ENCODE data around the gene GYPC. TPM values are rescaled to one million over a fixed set of nuclear protein-coding genes. Genes with fewer than 3 reads are reported as not detected.
"Not testable (repeated sequence)": the region's sequence is repeated elsewhere in the genome, so short reads cannot be mapped to it uniquely, and the experiment has no call there.

GYPC gene
- total and polyA plus RNA-seq, 4 experiments from 2014 or later = 78.5 to 165 (median 113) TPM

DNA sequence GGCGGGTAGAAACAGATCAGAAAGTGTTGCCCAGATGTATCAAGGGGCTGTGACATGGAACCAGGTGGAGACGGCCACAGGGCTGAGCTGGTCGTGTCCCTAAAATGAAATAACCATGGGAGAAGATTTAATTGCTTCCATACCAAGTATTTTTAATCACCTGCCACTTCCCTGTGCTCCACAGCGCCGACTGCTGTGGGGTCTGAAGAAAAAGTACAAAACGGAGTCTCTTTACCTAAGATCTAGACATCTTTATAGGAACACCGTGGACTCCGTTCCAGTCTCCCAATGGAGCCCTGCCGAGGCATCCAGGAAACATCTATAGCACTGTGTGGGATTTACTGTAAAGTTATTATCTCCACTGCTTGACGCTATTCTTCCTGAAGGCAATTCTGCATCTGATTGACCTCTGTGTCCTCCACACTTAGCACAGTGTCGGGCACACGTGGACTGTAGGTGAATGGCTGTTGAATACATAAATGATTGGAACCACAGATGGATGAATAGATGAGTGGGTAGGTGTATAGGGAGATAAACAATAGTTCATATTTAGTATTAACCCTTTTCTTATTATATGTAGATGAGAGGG, 21.6 kb upstream of the GYPC start:
- peaks cover 0 to 3% of the 10 kb centered on the region in 2 donors for H3K27me3 Mint-ChIP-seq
- DNase-seq = peak in 4 of 5 donors; percentile 9 to 19 (median 14)
- H3K27ac Mint-ChIP-seq = no peak overlapping the region
- H3K4me1 Mint-ChIP-seq = peaks cover 0 to 4% (median 3%) of the 10 kb centered on the region in 4 donors
- H3K4me3 Mint-ChIP-seq = no peak overlapping the region
- H3K27ac ChIP-seq (ENCODE audit: low read depth, low read length) = no peak overlapping the region
- no peaks in the 10 kb centered on the region for H3K36me3 ChIP-seq (ENCODE audit: insufficient read depth, low read length)
- CTCF ChIA-PET (ENCODE audit: partially characterized antibody) = interaction anchor here (0.8 to 3.0 kb wide), 8 partner anchors 10 to 144 kb away, joined by 3 to 15 read pairs (median 4); no protein-coding TSS in a partner anchor
- peaks cover 3% of the 10 kb centered on the region for H3K27me3 ChIP-seq (ENCODE audit: insufficient read depth, low read length)
- H3K4me1 ChIP-seq (ENCODE audit: insufficient read depth, low read length) = no peaks in the 10 kb centered on the region
- POLR2A ChIA-PET (ENCODE audit: partially characterized antibody) = no interaction called here
- no peaks in the 10 kb centered on the region for H3K9me3 Mint-ChIP-seq
- intact Hi-C loops (cut with micrococcal nuclease) = loop anchor here (1.0 kb wide), 1 partner anchor 143 kb away; no protein-coding TSS in a partner anchor
- H3K4me3 ChIP-seq (ENCODE audit: low read length in 2 of 2) = no peak overlapping the region
- H3K36me3 Mint-ChIP-seq = no peaks in the 10 kb centered on the region
- H3K9me3 ChIP-seq (ENCODE audit: control insufficient read depth in 1 of 2, low read length in 2 of 2) = no peaks in the 10 kb centered on the region

- no peak overlapping the region for H3K27ac Mint-ChIP-seq
- Histone ChIP-seq H3K27me3 (ENCODE audit: insufficient read depth, low read length) (peaks cover under 1% of the 10 kb centered on the region), H3K4me3 (ENCODE audit: low read length in 2 of 2) (no peak overlapping the region), H3K36me3 (ENCODE audit: insufficient read depth, low read length) (no peaks in the 10 kb centered on the region), H3K4me1 (ENCODE audit: insufficient read depth, low read length) (no peaks in the 10 kb centered on the region), H3K9me3 (ENCODE audit: control insufficient read depth in 1 of 2, low read length in 2 of 2) (no peaks in the 10 kb centered on the region), H3K27ac (ENCODE audit: low read depth, low read length) (no peak overlapping the region)
- POLR2A ChIA-PET (ENCODE audit: partially characterized antibody) = no interaction called here
- H3K36me3 Mint-ChIP-seq = no peaks in the 10 kb centered on the region
- H3K27me3 Mint-ChIP-seq = peaks cover 0 to 3% of the 10 kb centered on the region in 2 donors
- no peak for DNase-seq
- intact Hi-C loops (cut with micrococcal nuclease) = no loop called here
- CTCF ChIA-PET (ENCODE audit: partially characterized antibody) = interaction anchor here (0.8 to 3.0 kb wide), 9 partner anchors 9 to 143 kb away, joined by 3 to 15 read pairs (median 4); no protein-coding TSS in a partner anchor
- H3K4me3 Mint-ChIP-seq = no peak overlapping the region
- no peaks in the 10 kb centered on the region for H3K9me3 Mint-ChIP-seq
- H3K4me1 Mint-ChIP-seq = peaks cover 0 to 4% (median 3%) of the 10 kb centered on the region in 4 donors
Observed at GRCh38 chr2:126635281-126635680, 20.7 kb upstream of the GYPC start.

DNA sequence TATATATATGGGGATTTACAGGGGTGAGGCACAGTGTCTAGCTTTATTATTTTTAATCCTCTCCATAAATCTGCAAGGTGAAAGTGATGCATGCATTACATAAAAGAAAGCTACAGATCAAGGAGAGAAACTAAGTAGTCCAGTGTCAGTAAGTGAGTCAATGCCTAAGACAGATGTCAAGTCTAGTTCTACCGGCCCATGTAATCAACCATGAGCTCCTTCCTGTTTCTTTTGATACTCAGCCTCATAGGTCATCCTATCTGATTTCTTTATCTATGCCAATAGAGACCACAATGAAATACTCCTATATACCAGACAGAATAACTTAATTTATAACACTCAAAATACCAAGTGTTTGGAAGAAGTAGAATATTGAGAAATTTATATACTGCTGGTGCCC, 20.2 kb upstream of the GYPC start:
- Histone ChIP-seq H3K36me3 (ENCODE audit: insufficient read depth, low read length) (no peaks in the 10 kb centered on the region), H3K9me3 (ENCODE audit: control insufficient read depth in 1 of 2, low read length in 2 of 2) (no peaks in the 10 kb centered on the region), H3K27me3 (ENCODE audit: insufficient read depth, low read length) (no peaks in the 10 kb centered on the region), H3K27ac (ENCODE audit: low read depth, low read length) (no peak overlapping the region), H3K4me3 (ENCODE audit: low read length in 2 of 2) (no peak overlapping the region), H3K4me1 (ENCODE audit: insufficient read depth, low read length) (no peaks in the 10 kb centered on the region)
- peaks cover 0 to 4% (median 3%) of the 10 kb centered on the region in 4 donors for H3K4me1 Mint-ChIP-seq
- no peak overlapping the region for H3K4me3 Mint-ChIP-seq
- no peak overlapping the region for H3K27ac Mint-ChIP-seq
- ChIA-PET POLR2A (ENCODE audit: partially characterized antibody) (no interaction called here), CTCF (ENCODE audit: partially characterized antibody) (interaction anchor here (0.9 to 3.0 kb wide), 6 partner anchors 8 to 143 kb away, joined by 3 to 15 read pairs (median 5); no protein-coding TSS in a partner anchor)
- intact Hi-C loops (cut with micrococcal nuclease) = no loop called here
- peaks cover 0 to 3% of the 10 kb centered on the region in 2 donors for H3K27me3 Mint-ChIP-seq
- H3K36me3 Mint-ChIP-seq = no peaks in the 10 kb centered on the region
- H3K9me3 Mint-ChIP-seq = no peaks in the 10 kb centered on the region
- no peak for DNase-seq

- Mint-ChIP-seq H3K27me3 (no peaks in the 10 kb centered on the region), H3K27ac (no peak overlapping the region), H3K36me3 (no peaks in the 10 kb centered on the region), H3K9me3 (no peaks in the 10 kb centered on the region), H3K4me3 (no peak overlapping the region), H3K4me1 (peaks cover 0 to 4% (median 3%) of the 10 kb centered on the region in 4 donors)
- ChIA-PET POLR2A (ENCODE audit: partially characterized antibody) (no interaction called here), CTCF (ENCODE audit: partially characterized antibody) (interaction anchor here (1.1 to 1.3 kb wide), 2 partner anchors 13 to 140 kb away, joined by 3 to 5 read pairs; no protein-coding TSS in a partner anchor)
- no peak overlapping the region for H3K4me3 ChIP-seq (ENCODE audit: low read length in 2 of 2)
- DNase-seq = no peak
- no peaks in the 10 kb centered on the region for H3K27me3 ChIP-seq (ENCODE audit: insufficient read depth, low read length)
- no peaks in the 10 kb centered on the region for H3K36me3 ChIP-seq (ENCODE audit: insufficient read depth, low read length)
- H3K4me1 ChIP-seq (ENCODE audit: insufficient read depth, low read length) = no peaks in the 10 kb centered on the region
- intact Hi-C loops (cut with micrococcal nuclease) = no loop called here
- H3K27ac ChIP-seq (ENCODE audit: low read depth, low read length) = no peak overlapping the region
- H3K9me3 ChIP-seq (ENCODE audit: control insufficient read depth in 1 of 2, low read length in 2 of 2) = no peaks in the 10 kb centered on the region
Observed at GRCh38 chr2:126637386-126637785, 18.6 kb upstream of the GYPC start.

DNA sequence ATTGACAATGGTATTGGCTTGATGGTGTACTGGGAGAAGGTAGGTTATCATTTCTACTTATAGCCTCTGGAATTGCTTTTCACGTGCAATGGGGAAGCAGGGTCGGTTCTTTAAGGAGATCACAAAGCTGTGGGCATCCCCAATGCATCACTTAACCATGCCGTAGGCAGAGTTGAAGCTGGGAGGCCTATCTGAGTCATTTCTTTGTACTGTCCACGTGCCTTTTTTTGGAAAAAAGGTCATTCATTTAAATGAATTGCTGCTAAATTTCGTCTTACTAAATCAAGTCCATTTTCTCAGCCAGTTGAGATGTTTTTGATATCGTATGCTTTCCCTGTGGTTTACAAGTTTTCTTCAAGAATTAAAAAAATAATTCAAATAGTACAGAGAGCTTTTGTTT, 17.2 kb upstream of the GYPC start:
- Histone ChIP-seq H3K9me3 (ENCODE audit: control insufficient read depth in 1 of 2, low read length in 2 of 2) (no peaks in the 10 kb centered on the region), H3K27me3 (ENCODE audit: insufficient read depth, low read length) (no peaks in the 10 kb centered on the region), H3K4me3 (ENCODE audit: low read length in 2 of 2) (no peak overlapping the region), H3K36me3 (ENCODE audit: insufficient read depth, low read length) (no peaks in the 10 kb centered on the region), H3K4me1 (ENCODE audit: insufficient read depth, low read length) (no peaks in the 10 kb centered on the region), H3K27ac (ENCODE audit: low read depth, low read length) (no peak overlapping the region)
- no peaks in the 10 kb centered on the region for H3K27me3 Mint-ChIP-seq
- no peak overlapping the region for H3K27ac Mint-ChIP-seq
- H3K4me1 Mint-ChIP-seq = peaks cover 0 to 4% (median 3%) of the 10 kb centered on the region in 4 donors
- DNase-seq = no peak
- ChIA-PET POLR2A (ENCODE audit: partially characterized antibody) (no interaction called here), CTCF (ENCODE audit: partially characterized antibody) (interaction anchor here (1.2 kb wide), 1 partner anchor 26 kb away, joined by 3 read pairs; no protein-coding TSS in a partner anchor)
- intact Hi-C loops (cut with micrococcal nuclease) = no loop called here
- H3K9me3 Mint-ChIP-seq = no peaks in the 10 kb centered on the region
- H3K36me3 Mint-ChIP-seq = no peaks in the 10 kb centered on the region
- H3K4me3 Mint-ChIP-seq = no peak overlapping the region

DNA sequence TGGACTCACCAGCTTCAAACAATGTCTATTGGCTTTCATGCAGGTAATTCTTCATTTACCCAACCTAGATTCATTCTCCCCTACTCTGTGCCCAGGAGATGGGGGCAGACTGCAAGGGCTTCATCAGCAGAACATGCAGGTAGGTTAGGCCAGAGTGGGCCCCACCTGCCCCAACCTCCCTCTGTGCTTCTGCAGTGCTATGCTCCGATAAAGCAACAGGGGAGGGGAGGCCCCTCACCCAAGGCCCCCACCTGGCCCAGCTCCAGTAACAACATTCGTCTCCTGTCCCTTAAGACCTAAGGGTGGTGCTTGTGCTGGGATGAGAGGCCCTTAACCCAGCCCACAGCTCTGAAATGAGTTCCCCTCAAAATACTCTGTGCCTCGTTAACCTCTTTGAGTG, 16.7 kb upstream of the GYPC start:
- CTCF ChIA-PET (ENCODE audit: partially characterized antibody) = interaction anchor here (1.2 kb wide), 1 partner anchor 25 kb away, joined by 3 read pairs; no protein-coding TSS in a partner anchor
- DNase-seq = no peak
- H3K4me1 ChIP-seq (ENCODE audit: insufficient read depth, low read length) = no peaks in the 10 kb centered on the region
- POLR2A ChIA-PET (ENCODE audit: partially characterized antibody) = no interaction called here
- no peaks in the 10 kb centered on the region for H3K36me3 Mint-ChIP-seq
- H3K4me1 Mint-ChIP-seq = no peaks in the 10 kb centered on the region
- no peak overlapping the region for H3K4me3 Mint-ChIP-seq
- H3K9me3 Mint-ChIP-seq = no peaks in the 10 kb centered on the region
- no peak overlapping the region for H3K27ac ChIP-seq (ENCODE audit: low read depth, low read length)
- no peak overlapping the region for H3K27ac Mint-ChIP-seq
- intact Hi-C loops (cut with micrococcal nuclease) = no loop called here
- no peaks in the 10 kb centered on the region for H3K27me3 Mint-ChIP-seq
- no peak overlapping the region for H3K4me3 ChIP-seq (ENCODE audit: low read length in 2 of 2)
- H3K36me3 ChIP-seq (ENCODE audit: insufficient read depth, low read length) = no peaks in the 10 kb centered on the region
- H3K9me3 ChIP-seq (ENCODE audit: control insufficient read depth in 1 of 2, low read length in 2 of 2) = no peaks in the 10 kb centered on the region
- H3K27me3 ChIP-seq (ENCODE audit: insufficient read depth, low read length) = no peaks in the 10 kb centered on the region

- H3K36me3 Mint-ChIP-seq; H3K27ac Mint-ChIP-seq; H3K9me3 Mint-ChIP-seq; POLR2A ChIA-PET (ENCODE audit: partially characterized antibody); H3K4me1 Mint-ChIP-seq; H3K4me3 Mint-ChIP-seq; H3K27ac ChIP-seq (ENCODE audit: low read depth, low read length); H3K9me3 ChIP-seq (ENCODE audit: control insufficient read depth in 1 of 2, low read length in 2 of 2); H3K36me3 ChIP-seq (ENCODE audit: insufficient read depth, low read length); H3K4me1 ChIP-seq (ENCODE audit: insufficient read depth, low read length); intact Hi-C loops (cut with micrococcal nuclease); H3K27me3 Mint-ChIP-seq; H3K27me3 ChIP-seq (ENCODE audit: insufficient read depth, low read length); H3K4me3 ChIP-seq (ENCODE audit: low read length in 2 of 2); DNase-seq: not testable (repeated sequence)
- CTCF ChIA-PET (ENCODE audit: partially characterized antibody) = interaction anchor here (1.3 kb wide), 1 partner anchor 12 kb away, joined by 3 read pairs; no protein-coding TSS in a partner anchor
Observed at GRCh38 chr2:126641294-126641693, 14.7 kb upstream of the GYPC start.

All from CD4-positive, alpha-beta memory T cell (primary cell).